Stimulated activated naive B cell treated with anti-CD40 and anti-IgM and Interleukin-4, amounts not matched to agents 10 μg/mL and 1 μg/mL and 100 μg/mL, for 72 hours (primary cell): Measurements from ENCODE around the gene IL1R2.

Source experiments
- ATAC-seq, 2 donors: fragments of 150-1000 bp; cut with Tn5 transposase; replicated peaks; 2 replicates each; pipeline ENCODE4 v1.10.0; 2021; ENCODE audit warnings: moderate library complexity in 1 of 2
- DNase-seq: peaks from one replicate; pipeline ENCODE4 v3.0.0; 2021
- H3K27ac Mint-ChIP-seq: one replicate; pipeline ENCODE4 v1.8.0; 2022; ENCODE audit warnings: mild to moderate bottlenecking, mixed read lengths
- H3K27me3 Mint-ChIP-seq, 2 donors: one replicate each; pipeline ENCODE4 v1.8.0; 2022; ENCODE audit warnings: mixed read lengths in 2 of 2
- H3K36me3 Mint-ChIP-seq, 2 donors: one replicate each; pipeline ENCODE4 v1.8.0; 2022; ENCODE audit warnings: mixed read lengths in 2 of 2, mild to moderate bottlenecking in 1 of 2
- H3K4me1 Mint-ChIP-seq, 2 donors: one replicate each; pipeline ENCODE4 v1.8.0; 2022; ENCODE audit warnings: mixed read lengths in 2 of 2, mild to moderate bottlenecking in 1 of 2
- H3K4me3 Mint-ChIP-seq, 2 donors: one replicate each; pipeline ENCODE4 v1.8.0; 2022; ENCODE audit warnings: mild to moderate bottlenecking in 2 of 2, mixed read lengths in 2 of 2, moderate library complexity in 1 of 2
- H3K9me3 Mint-ChIP-seq, 2 donors: one replicate each; pipeline ENCODE4 v1.8.0; 2022; ENCODE audit warnings: mixed read lengths in 2 of 2, mild to moderate bottlenecking in 1 of 2

The IL1R2 gene, protein sequence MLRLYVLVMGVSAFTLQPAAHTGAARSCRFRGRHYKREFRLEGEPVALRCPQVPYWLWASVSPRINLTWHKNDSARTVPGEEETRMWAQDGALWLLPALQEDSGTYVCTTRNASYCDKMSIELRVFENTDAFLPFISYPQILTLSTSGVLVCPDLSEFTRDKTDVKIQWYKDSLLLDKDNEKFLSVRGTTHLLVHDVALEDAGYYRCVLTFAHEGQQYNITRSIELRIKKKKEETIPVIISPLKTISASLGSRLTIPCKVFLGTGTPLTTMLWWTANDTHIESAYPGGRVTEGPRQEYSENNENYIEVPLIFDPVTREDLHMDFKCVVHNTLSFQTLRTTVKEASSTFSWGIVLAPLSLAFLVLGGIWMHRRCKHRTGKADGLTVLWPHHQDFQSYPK

GRCh38 chr2:101991721-101992145 is at the start of gene IL1R2:
TSS of gene IL1R2 (plus strand) at chr2:101991960. CDS start at chr2:102008576, 16,616 bp downstream.
- ATAC-seq (peak; percentile 83 to 89), DNase-seq (peak; percentile 20)
- Mint-ChIP-seq H3K36me3 (no peaks in the 10 kb centered on the region), H3K27ac (peak within 1 kb of the TSS; percentile 42), H3K4me3 (peak within 1 kb of the TSS in 1 of 2 donors; percentile 9), H3K9me3 (no peaks in the 10 kb centered on the region), H3K4me1 (peaks cover 26 to 33% of the 10 kb centered on the region in 2 donors), H3K27me3 (peaks cover 26 to 31% of the 10 kb centered on the region in 2 donors)

DNA sequence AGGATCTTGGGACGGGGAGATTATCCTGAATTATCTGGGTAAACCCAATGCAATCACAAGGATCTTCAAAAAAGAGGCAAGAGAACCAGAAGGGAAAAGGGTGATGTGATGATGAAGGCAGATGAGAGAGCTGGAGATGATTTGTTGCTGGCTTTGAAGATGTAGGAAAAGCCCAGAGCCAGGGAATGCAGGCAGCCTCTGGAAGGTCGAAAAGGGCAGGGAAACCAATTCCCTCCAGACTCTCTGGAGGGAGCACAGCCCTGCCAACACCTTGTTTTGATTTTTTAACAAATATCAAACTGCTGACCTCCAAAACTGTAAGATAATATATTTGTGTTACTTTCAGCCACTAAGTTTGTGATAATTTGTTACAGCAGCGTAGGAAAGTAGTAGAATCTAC is 48.9 kb upstream of the IL1R2 start:
- ATAC-seq (no peak), DNase-seq (no peak)
- Mint-ChIP-seq H3K36me3 (peaks cover 1 to 4% of the 10 kb centered on the region in 2 donors), H3K27ac (no peak overlapping the region), H3K27me3 (peaks cover 9 to 17% of the 10 kb centered on the region in 2 donors), H3K4me1 (peaks cover 0 to 6% of the 10 kb centered on the region in 2 donors), H3K9me3 (peaks cover 8 to 10% of the 10 kb centered on the region in 2 donors), H3K4me3 (no peak overlapping the region)

DNA sequence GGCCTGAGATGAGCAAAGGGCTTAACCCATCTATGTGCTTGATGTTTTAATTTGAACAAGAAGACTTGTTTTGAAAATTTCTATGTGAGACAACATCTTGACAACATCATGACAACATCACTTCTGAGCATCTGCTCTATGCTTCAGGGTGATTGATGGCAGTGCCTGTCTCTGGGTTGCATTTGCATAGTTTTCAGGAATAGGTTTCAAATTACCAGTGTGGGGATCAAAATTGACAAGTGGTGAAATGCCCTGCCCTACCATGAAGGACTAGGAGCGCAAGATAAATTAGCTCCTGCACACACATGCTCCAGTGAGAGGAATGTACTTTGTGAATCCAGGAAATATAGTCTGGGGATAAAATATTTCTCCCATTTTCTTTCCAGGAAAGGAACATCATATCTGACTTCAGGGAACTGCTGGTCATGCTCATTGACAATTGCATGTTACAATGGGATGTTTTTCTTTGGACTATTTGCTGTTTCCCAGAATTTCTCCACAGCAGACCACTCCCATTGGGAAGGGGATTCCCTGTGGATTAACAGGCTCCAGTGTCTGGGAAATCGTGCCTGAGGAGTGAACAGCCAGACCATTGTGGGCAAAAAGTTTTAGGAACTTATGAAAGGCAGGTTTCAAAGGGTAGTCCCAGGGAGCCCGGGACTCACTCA is 45.3 kb upstream of the IL1R2 start:
- H3K27me3 Mint-ChIP-seq: peaks cover 7 to 9% of the 10 kb centered on the region in 2 donors

GRCh38 chr2:101947374-101947773 is 44.4 kb upstream of the IL1R2 start:
- Mint-ChIP-seq H3K36me3 (peaks cover 0 to 3% of the 10 kb centered on the region in 2 donors), H3K27me3 (peaks cover 7 to 9% of the 10 kb centered on the region in 2 donors), H3K4me3 (no peak overlapping the region), H3K9me3 (peaks cover 5% of the 10 kb centered on the region in 2 donors), H3K27ac (no peak overlapping the region), H3K4me1 (peaks cover 1 to 12% of the 10 kb centered on the region in 2 donors)
- ATAC-seq (no peak), DNase-seq (no peak)

More for the DNA sequence above, 45.3 kb upstream of the IL1R2 start:
- H3K4me1 Mint-ChIP-seq: peaks cover 1 to 12% of the 10 kb centered on the region in 2 donors
- H3K4me3 Mint-ChIP-seq: no peak overlapping the region
- no peak for ATAC-seq
- H3K36me3 Mint-ChIP-seq: peaks cover 0 to 3% of the 10 kb centered on the region in 2 donors
- no peak for DNase-seq
- peaks cover 5% of the 10 kb centered on the region in 2 donors for H3K9me3 Mint-ChIP-seq
- H3K27ac Mint-ChIP-seq: no peak overlapping the region

GRCh38 chr2:101948625-101949155 is 43.1 kb upstream of the IL1R2 start:
- Mint-ChIP-seq H3K9me3 (peaks cover 5% of the 10 kb centered on the region in 2 donors), H3K4me3 (no peak overlapping the region), H3K36me3 (peaks cover 0 to 3% of the 10 kb centered on the region in 2 donors), H3K27me3 (peaks cover 4 to 9% of the 10 kb centered on the region in 2 donors), H3K27ac (no peak overlapping the region), H3K4me1 (peaks cover 1 to 12% of the 10 kb centered on the region in 2 donors)
- ATAC-seq (no peak), DNase-seq (no peak)

DNA sequence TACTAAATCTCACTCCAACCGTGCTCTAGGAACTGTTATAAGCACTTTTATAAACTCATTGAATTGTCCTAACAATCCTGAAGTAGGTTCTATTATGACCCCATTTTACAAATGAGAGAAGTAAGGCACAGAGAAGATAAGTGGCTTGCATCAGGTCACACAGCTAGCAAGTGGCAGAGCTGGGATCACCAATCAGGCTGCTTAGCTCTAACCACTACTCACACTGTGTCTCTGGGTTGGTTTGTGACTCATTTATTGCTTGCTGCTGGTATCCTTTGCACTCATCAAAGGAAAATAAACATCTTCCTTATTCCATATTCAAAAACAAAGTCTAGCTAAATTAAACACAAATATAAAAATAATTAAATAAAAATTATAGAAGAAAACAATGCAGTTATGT is 42.5 kb upstream of the IL1R2 start:
- Mint-ChIP-seq H3K36me3 (peaks cover 0 to 3% of the 10 kb centered on the region in 2 donors), H3K4me1 (peaks cover 1 to 12% of the 10 kb centered on the region in 2 donors), H3K27ac (no peak overlapping the region), H3K9me3 (peaks cover 5% of the 10 kb centered on the region in 2 donors), H3K27me3 (peaks cover 4 to 9% of the 10 kb centered on the region in 2 donors), H3K4me3 (no peak overlapping the region)
- DNase-seq: no peak
- no peak for ATAC-seq

- peaks cover 0 to 3% of the 10 kb centered on the region in 2 donors for H3K36me3 Mint-ChIP-seq
- no peak overlapping the region for H3K4me3 Mint-ChIP-seq
- peaks cover 4 to 9% of the 10 kb centered on the region in 2 donors for H3K27me3 Mint-ChIP-seq
- H3K9me3 Mint-ChIP-seq: peaks cover 5% of the 10 kb centered on the region in 2 donors
- H3K27ac Mint-ChIP-seq: no peak overlapping the region
- DNase-seq (no peak), ATAC-seq (no peak)
- peaks cover 3 to 6% of the 10 kb centered on the region in 2 donors for H3K4me1 Mint-ChIP-seq
These were observed 40.5 kb upstream of the IL1R2 start for GRCh38 chr2:101951296-101951695.

DNA sequence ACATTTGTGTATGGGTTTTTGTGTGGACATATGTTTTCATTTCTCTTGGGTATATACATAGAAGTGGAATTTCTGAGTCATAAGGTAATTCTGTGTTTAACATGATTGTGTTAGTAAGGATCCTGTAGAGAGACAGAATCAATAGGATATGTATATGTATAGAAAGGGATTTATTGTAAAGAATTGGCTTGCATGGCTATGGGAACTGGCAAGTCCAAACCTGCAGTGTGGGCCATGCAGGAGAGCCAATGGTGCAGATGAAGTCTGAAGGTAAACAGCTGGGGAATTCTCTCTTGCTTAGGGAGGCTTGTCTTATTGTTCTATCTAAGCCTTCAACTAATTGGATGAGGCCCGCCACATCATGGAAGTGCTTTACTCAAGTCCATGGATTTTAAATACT is 39.2 kb upstream of the IL1R2 start:
- Mint-ChIP-seq H3K27me3 (peaks cover 0 to 9% of the 10 kb centered on the region in 2 donors), H3K9me3 (peaks cover 5% of the 10 kb centered on the region in 2 donors), H3K4me3 (no peak overlapping the region), H3K27ac (no peak overlapping the region), H3K36me3 (peaks cover 0 to 3% of the 10 kb centered on the region in 2 donors), H3K4me1 (peaks cover 3 to 6% of the 10 kb centered on the region in 2 donors)
- ATAC-seq (no peak), DNase-seq (no peak)

DNA sequence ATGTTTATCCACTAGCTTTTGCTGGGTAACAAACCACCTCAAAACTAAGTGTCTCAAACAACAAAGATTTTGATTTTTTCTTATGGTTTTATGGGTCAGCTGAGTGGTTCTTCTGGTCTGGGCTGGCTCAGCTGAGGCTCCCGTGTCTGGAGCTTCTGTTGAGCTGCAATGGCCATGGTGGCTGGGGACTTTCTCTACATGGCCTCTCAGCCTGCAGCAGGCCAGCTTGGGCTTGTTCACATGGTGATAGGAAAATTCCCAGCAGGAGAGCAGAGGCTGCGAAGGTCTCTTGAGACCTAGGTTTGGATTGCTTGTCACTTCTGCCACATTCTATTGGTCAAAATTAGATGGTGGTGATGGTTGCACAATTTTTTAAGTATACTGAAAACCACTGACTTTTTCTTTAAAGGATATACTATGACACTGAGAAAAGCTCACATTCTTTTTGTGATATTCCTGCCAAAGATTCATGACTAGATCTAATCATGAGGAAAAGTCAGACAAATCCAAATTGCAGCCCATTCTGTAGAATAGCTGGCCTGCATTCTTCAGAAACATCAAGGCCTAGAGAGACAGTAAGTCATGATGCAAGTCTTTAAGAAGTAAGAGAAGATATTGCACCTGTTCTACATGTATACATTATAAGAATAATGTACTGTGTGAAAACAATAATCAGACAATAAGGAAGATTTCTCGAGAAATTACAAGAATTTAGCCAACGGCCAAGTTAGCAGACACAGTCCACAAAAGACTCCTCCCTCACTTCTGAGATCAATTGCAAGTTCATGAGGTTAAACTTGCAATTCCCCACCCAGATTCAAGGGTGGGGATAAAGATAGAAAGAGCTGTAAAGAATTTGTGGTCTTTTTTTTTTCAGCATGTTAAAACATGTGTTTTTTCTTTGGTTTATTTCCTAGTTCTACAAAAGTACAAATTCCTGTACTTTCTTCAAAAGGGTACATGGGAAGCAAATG is 35.0 kb upstream of the IL1R2 start:
- no peak overlapping the region for H3K27ac Mint-ChIP-seq
- no peaks in the 10 kb centered on the region for H3K27me3 Mint-ChIP-seq
- H3K9me3 Mint-ChIP-seq: peaks cover 4% of the 10 kb centered on the region in 2 donors
- no peak for DNase-seq
- H3K4me3 Mint-ChIP-seq: no peak overlapping the region
- ATAC-seq: no peak
- peaks cover 6 to 13% of the 10 kb centered on the region in 2 donors for H3K4me1 Mint-ChIP-seq
- peaks cover 0 to 4% of the 10 kb centered on the region in 2 donors for H3K36me3 Mint-ChIP-seq

- Mint-ChIP-seq H3K27ac (no peak overlapping the region), H3K4me3 (no peak overlapping the region), H3K27me3 (no peaks in the 10 kb centered on the region), H3K4me1 (peaks cover 6 to 13% of the 10 kb centered on the region in 2 donors), H3K9me3 (peaks cover 4% of the 10 kb centered on the region in 2 donors), H3K36me3 (peaks cover 0 to 4% of the 10 kb centered on the region in 2 donors)
- ATAC-seq: peak; percentile 79 to 87
- DNase-seq: no peak
These were observed 33.7 kb upstream of the IL1R2 start for GRCh38 chr2:101958061-101958460.

DNA sequence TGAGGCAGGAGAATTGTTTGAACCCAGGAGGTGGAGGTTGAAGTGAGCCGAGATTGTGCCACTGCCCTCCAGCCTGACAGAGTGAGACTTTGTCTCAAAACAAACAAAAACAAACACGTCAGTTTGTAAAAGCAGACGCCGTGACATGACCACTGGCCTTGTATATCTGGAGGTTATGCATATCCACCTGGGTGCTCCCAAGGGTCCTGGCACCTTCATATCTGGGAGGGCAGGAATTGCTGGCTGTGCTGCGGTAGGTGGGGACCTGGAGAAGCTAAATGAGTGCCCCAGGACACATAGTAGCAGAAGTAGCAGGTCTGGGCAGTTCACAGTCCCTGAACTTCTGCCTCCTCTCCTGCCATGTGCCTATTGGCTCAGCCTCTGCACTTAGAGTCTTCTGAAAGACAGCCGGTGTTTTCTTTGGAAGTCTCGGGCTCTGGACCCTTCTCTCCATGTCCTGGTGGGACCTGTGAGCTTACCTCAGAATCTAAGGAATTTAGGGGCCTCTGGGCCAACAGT is 30.9 kb upstream of the IL1R2 start:
- DNase-seq (no peak), ATAC-seq (no peak)
- Mint-ChIP-seq H3K4me3 (no peak overlapping the region), H3K36me3 (peaks cover 0 to 4% of the 10 kb centered on the region in 2 donors), H3K4me1 (peaks cover 4 to 13% of the 10 kb centered on the region in 2 donors), H3K9me3 (peaks cover 4% of the 10 kb centered on the region in 2 donors), H3K27ac (no peak overlapping the region), H3K27me3 (no peaks in the 10 kb centered on the region)

GRCh38 chr2:101961338-101962191 is 30.2 kb upstream of the IL1R2 start:
- no peak for DNase-seq
- no peak overlapping the region for H3K4me3 Mint-ChIP-seq
- H3K27ac Mint-ChIP-seq: no peak overlapping the region

More at GRCh38 chr2:101961338-101962191, 30.2 kb upstream of the IL1R2 start:
- Mint-ChIP-seq H3K9me3 (peaks cover 4% of the 10 kb centered on the region in 2 donors), H3K4me1 (peaks cover 4 to 13% of the 10 kb centered on the region in 2 donors), H3K36me3 (peaks cover 0 to 4% of the 10 kb centered on the region in 2 donors), H3K27me3 (no peaks in the 10 kb centered on the region)
- ATAC-seq: no peak
